HuH-7 (cell line): ENCODE measurements around the gene PLSCR4.
"Not testable (repeated sequence)": the region's sequence is repeated elsewhere in the genome, so short reads cannot be mapped to it uniquely, and the experiment has no call there.

Source experiments
- DNase-seq: peaks from one replicate; pipeline ENCODE4 v3.0.0; 2011; ENCODE audit warnings: low spot score

PLSCR4 gene

DNA sequence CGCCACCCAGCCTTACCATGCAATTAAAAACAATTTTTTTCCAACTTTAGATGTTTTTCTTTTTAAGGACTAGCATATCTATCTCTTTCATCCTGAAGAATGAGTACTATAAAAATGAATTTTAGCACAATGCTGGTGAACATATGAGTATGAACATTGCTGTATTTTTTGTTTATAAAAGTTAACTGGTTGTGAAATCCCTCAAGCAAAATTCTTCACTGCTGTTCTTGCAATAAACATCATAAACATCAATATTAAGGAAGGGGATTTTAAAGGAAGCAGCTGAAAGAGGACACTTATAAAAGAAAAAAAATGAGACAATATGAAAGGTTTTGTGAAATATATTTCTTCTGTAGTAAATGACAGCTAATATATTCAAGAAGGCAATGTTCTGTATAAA is 3.0 kb downstream of the PLSCR4 start:
- DNase-seq = no peak

DNA sequence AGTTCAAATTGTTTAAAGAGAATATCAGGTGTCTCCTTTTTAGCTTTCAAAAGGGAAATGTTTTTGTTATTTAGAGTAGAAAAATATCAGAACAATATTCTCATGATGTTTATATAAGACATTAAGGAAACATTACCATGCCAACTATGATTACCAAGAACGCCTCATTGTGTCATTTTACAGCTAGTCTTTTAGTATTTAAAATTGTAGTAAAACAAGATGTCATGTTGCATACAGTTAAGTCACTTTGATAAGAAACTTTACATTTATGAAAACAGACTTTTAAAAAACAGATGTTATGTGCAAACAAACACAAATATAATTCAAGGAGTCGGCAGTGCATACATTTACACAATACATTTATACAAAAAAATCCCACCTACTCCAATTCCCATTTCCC is 4.4 kb downstream of the PLSCR4 start:
- no peak for DNase-seq

DNA sequence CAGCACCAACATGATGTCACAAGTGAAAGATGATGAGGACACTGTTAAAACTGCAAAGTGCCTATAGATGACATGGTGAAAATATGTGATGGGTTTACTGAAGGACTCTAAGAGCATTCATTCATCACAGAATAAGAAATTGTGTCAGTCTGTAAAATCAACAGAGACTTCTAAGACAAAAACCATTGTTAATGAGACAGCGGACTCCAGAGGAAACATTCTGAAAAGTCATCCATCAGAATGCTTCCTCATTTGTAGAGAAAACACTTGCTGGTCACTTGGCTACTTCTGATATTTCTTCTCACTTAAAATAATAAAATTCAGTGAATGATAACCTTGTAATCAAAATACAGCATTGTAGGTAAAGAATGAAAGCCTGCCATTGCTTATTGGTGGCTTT is 7.3 kb downstream of the PLSCR4 start:
- DNase-seq = no peak

DNA sequence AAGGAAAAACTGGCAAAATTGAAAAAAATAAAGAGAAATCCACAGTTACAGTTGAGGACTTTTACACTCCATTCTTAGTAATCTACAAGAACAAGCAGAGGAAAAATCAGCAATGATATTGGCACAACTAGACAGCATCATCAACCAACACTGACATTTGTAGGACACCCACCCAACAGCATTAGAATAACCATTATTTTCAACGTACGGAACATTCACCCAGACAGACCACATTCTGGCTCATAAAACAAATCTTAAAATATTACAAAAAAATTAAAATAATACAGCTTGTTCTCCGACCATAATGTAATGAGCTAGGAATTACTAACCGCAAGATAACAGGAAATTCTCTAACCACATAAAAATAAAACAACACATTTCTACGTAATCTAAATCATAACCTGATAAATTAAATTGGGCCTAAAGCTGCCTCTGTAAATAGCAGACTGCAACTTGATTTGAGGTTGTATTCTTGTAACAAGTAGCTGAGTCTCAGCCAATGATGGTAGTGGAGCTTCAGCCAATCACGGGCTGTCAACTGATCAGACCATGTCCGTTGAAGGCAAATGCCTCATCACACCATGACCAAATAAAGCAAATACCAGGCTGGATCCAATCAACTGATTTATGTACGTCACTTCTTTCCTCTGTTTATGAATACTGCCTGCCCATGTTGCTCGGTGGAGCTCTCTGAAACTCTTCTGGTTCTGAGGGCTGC is 9.2 kb downstream of the PLSCR4 start:
- DNase-seq = no peak

DNA sequence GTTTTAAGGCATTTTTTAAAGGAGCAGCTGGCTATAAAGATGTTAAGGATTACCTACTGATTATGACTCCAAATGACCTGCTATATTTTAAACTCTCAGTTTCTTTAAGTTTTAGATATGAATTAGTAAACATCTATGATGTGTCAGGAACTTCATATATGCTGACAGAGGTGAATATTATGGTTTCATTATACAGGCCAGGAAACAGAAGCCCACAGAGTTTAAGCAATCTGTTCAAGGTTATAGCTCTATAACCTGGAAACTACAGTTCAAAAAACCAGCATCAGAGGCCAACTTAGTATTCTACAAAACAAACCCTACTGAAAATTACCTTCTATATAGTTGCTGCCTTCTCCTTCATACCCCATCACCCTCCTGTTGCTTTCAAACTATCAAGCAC is 17.4 kb downstream of the PLSCR4 start:
- DNase-seq = no peak

DNA sequence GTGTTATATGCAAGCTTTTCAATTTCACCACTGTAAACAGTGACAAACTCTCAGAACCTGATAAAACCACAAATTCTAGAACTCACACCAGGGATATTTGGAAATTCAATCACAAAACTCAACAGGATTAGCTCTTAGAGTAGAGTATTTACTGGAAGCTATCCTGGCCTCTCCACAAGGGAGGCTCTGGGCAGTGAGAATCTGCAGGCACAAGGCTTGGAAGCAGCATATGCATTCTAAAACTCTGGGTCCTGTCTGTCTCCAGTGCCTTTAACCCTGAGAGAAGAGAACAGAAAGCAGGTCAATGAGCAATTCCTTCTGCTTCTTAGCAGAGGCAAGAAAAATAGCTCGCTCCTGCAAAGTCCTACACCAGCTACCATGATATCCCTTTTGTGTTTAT is 23.4 kb downstream of the PLSCR4 start:
- DNase-seq = no peak

DNA sequence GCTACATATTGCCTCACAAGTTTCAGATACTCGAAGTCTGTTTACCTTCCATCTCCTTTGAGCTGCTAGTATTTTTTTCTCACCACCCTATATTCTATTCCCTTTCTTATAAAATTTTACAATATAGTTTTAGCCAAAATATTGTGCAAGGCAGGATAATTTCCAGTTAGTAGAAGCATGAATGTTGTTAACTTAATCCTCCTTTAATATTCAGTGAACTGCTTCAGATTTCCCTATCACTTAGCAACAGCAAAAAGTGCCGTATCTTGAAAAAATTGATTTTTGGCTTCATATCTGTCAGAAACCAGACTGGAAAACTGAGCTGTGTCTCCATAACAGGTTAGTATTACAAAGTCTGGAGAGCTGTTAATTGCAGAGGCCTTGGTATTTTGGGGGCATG is 24.0 kb downstream of the PLSCR4 start:
- DNase-seq = no peak

DNA sequence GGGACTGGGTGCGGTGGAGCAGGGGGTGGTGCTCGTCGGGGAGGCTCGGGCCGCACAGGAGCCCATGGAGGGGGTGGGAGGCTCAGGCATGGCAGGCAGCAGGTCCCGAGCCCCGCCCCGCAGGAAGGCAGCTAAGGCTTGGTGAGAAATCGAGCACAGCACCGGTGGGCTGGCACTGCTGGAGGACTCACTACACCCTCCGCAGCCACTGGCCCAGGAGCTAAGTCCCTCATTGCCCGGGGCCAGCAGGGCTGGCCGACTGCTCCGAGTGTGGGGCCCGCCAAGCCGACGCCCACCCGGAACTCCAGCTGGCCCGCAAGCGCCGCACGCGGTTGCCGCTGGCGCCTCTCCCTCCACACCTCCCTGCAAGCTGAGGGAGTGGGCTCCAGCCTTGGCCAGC is 25.4 kb downstream of the PLSCR4 start:
- DNase-seq = not testable (repeated sequence)

DNA sequence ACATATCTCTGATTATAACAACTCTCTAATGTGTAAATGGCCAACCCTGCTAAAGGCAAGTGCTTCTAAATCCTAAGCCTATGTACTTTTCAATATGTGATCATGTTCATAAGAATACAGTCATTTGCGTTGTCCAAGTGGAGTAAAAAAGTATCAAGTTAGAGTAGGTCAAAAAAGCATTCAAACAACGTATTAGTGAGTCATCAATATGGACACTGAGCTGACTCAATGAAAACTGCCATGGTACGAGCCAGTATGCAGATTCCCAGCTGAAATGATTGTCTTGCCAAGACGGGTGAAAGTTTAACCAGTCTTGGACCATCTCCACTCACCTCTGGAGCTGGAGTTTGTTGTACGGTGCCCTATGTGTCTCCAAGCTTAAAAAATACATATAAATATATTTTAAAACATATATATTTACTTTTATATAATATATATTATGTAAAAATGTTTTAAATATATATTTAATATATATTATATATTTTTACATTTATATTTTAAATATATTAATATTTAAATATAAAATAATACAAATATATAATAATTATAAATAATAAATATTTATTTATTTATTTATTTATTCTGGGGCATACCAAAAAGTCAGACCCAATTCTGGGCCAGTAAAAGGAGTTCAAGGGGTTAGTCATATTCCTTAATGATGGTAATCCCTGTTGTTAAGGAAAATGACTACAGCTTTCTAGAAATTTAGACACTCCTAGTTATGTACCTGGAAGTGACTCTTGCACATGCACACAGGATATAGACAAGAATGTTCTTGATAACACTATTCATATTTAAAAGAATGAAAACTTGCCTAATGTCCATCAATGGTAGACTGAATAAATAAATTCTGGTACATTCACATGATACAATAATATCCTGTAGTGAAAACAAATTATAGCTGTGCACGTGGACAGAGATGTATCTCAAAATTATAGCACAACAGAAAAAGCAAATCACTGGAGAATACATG is 27.2 kb downstream of the PLSCR4 start:
- DNase-seq = no peak

DNA sequence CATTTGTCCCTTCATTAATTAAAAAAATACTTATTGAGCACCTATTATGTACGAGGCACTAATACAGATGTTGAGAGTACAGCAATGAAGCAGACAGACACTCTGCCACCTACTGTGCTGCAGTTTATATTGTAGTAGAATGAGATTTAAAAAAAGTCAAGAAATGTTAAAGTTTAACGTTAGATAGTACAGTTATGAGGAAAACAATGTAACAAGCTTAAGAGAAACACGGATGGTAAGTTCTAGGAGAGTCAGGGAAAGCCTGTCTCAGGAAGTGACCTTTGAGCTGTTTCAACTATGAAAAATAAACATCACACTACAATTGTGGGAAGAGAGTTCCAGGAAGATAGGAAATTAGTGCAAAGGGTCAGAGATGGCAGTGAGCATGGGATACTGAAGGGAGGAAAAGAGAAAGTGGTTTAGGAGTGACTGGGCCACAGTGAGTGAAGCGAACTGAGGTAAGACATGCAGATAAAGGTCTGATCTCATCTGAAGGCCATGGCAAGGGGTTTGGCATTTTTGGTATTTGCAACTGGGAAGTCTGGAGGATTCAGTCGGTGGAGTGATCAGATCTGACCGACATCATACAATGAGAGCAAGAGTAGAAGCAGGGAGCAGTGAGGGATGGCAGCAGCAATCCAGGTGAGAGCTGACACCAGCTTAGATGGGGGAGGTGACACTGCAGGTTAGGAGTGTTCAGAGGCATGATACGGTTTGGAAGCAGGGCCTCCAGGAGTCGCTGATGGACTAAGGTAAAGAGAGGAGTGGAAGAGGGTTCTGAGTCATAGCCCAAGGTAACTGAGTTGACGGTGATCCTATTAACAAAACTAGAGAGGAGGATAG is 28.5 kb downstream of the PLSCR4 start:
- peak; percentile 31 for DNase-seq

DNA sequence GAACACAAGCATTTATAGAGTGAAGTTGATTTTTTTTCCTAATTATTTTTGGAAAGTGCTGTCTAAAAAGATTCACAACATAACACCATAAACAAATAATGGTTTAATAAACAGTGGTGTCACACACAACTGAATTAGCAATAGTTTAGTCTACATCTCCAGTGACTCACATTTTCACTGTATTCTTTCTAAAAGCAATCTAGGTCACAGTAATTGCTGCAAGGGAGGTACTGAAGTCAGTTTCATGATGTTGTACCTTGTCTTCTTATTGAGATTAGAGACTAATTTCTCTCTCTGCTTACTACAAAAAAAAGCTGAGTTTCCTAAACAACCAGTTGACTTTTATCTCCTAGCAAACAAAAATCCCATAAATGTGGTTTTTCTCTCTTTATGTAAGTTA is 29.6 kb downstream of the PLSCR4 start:
- DNase-seq = no peak

DNA sequence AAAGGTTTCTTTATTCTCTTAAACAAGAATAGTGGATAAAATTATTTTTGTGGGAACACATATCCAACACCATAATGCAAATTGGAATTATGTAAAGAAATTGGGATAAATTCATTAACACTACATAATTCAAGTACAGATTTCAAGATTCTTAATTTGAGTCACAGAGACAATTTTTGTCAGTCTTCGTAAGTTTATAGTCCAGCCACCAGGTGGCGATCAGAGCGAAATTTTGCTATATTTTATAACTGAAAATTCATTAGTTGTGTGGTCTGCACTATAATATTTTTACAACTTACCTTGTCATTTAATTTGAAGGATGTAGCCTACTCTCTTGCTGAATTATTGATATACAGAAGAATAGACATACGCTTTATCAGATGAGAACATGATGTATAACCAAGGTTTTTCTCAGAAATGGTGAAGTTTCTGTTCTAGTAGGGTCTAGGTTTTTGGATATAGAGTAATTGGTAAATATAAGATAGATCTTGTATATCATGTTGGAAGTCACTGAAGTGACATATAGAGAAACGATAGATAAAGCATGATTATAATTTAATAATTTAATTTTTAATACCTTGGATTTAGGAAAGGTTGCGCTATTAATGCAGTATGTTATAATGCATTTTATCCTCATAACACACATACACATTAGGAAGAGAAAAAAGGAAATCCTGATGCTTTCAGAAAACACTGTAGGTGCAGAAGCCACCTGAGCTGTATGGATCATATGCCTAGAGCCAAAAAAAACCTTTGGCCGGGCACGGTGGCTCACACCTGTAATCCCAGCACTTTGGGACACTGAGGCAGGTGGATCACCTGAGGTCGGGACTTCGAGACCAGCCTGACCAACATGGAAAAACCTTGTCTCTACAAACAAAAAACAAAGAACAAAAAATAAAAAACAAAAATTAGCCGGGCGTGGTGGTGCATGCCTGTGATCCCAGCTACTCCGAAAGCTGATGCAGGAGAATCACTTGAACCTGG is 31.7 kb downstream of the PLSCR4 start:
- DNase-seq = no peak

DNA sequence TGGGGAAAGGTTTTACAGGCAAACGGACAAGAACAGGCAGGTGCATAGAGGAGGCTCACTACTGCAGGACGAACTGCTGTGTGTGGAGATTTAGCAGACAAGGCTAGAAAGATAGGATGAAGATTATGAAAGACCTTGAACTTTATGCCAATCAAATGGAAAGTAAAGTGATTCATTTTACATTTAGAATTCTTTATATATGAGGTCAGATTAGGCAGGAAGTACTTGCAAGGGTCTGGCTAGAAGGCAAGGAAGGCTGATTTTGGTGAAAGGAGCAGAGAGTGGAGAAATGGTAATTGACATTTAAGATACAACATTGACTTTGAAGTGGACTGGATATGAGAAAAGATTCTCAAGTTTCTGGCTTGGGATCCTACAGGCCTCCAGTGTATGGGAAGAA is 33.6 kb downstream of the PLSCR4 start:
- DNase-seq = no peak

DNA sequence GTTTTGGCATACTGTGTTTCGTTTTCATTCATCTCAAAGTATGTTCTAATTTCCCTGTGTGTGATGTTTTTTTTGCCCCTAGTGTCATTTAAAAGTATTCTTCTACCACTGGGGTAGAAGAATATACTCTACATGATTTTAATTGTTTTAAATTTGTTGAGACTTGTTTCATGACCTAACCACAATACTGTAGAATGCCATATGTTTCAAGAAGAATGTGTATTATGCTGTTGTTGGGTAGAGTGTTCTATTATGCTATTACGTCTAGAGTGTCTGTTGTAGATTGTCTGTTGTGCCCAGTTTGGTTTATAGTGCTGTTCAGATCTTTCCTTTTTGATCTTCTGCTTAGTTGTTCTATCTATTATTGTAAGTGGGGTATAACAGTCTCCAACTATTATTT is 36.4 kb downstream of the PLSCR4 start:
- no peak for DNase-seq

DNA sequence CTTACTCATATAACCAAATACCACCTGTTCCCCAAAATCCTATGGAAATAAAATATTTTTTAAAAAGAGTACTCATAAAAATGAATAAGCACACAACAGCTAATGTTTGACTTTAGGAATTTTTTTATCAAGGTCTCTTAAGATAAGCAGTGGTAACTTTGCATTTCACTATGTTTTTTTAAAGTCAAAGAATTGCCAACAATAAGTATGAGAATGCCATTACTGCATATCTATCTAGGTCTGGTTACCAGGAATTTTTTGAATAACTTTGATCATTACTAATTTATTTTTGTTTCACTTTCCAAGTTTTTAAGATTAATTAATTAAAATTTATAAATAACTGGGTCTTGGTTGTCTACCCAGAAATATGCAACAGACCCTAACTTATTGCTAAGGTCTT is 41.5 kb downstream of the PLSCR4 start:
- no peak for DNase-seq

DNA sequence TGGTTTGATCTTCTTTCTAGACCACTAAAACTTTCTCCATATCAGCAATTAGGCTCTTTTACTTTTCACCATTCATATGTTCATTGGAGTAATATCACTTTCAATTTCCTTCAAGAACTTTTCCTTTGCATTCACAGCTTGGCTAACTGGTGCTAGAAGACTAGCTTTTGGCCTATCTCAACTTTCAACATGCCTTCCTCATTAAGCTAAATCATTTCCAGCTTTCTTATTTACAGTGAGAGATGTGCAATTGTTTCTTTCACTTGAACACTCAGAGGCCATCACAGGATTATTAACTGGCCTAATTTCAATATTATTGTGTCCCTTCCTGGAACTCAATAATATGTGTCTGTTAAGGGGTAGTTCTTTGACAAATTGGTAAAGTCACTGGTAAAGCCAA is 47.1 kb downstream of the PLSCR4 start:
- DNase-seq = no peak

DNA sequence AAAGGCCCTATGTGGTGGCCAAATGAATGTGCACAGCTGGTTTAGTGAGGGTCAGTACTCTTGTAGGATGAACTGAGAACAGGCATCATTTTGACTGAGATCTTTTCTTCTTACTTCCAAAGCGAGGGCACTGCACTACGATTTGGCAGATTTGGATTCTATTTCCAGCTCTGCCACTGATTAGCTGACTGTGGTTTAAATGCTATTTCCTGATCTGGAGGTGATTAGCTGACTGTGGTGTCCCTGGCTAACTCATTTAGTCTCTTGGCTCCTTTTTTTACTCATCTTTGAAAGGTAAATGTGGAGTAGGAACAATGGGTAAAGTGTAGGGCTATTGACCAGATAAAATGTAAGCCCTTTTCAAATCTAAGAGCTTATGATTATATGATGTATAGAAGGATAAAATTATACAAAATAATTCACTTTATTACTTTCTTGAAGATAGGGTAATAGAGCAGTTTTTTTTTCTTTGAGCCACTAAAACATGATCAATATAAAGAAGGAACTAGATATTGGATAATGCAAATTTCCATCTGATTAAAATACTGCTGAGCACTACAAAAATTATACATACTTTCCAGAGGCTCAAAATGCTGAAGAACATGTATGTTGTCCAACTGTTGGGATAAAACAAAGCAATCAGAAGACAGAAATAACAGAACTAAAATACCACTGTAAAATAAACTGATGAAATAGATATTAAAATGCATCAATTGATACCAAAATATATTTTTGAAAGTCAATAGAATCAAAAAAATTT is 50.3 kb downstream of the PLSCR4 start:
- DNase-seq = no peak

DNA sequence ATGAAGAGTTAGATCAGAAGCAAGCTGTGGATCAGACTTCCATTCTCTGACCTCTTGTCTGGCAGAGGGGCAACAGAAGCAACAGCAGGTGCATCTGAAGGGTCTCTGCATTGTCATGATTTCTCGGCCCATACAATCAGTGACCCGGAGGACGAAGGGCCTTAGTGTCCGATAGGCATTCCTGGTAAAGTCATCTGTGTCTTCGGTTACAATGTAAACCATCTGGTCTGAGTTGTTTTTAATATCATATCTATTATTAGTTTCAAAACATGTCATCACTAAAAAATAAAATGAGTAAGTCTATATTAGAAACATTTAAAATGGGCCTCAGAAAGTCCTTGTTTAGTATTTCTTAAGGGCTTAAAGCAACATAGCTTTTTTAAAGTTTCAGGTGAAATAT is 51.1 kb downstream of the PLSCR4 start:
- no peak for DNase-seq

DNA sequence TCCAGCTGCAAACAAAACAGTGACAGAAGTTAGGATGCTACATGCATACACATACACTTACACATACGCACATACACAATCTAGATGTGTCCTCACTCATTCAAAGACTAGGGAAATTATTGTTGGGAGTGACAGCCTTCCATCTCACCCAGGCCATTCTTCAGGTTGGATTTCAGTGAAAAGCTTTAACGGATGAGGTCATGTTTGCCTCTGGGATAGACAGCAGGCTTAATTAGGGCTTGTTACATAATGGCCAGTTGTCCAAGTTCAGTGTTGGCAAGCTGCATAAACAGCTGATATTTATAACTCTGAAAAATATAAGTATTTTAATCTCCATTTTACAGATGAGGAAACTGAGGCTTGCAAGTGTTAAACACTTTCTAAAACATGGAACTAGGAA is 54.1 kb downstream of the PLSCR4 start:
- no peak for DNase-seq

DNA sequence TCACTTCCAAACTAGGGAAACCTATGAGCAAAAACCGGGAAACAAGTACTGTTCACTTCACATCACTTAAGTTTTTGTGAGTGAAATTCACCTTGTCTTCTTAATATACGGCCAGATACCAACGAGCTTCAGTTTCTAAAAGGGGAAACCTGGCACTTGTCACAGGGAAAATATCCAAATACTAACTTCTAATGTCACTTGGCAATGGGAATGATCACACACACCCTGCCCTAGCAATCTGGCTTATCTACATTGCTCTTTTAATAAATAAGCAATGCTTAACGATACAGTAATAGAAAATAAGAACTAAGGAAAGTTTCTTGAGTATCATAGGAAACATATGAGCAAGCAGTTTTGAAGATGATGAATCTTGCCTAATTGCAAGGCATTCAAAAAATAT is 55.3 kb downstream of the PLSCR4 start:
- DNase-seq = no peak

DNA sequence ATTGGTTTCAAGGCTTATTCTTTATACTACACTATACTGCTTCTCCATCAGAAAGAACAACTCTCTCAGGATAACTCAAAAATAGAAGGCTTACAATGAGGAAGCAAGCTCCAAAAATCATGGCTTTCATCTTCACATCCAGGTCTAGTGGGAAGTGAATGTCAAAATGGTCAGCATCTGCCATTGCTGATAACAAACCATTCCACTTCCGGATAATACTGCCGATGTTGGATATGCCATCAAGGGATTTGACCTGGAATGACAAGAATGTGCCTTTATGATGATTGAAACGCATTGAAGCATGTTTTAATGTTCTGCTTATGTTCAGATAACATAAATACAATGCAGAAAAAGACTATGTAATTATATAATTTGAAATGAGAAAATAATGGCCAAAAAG is 55.9 kb downstream of the PLSCR4 start:
- no peak for DNase-seq
